Activated T-cell treated with anti-CD3 and anti-CD28 coated beads, Interleukin-2, amount 50 U/mL, for 72 hours (primary cell): ENCODE measurements around the gene CNGB1. TPM values are rescaled to one million over a fixed set of nuclear protein-coding genes. Genes with fewer than 3 reads are reported as not detected.
"Not testable (repeated sequence)": the region's sequence is repeated elsewhere in the genome, so short reads cannot be mapped to it uniquely, and the experiment has no call there.

ENCODE experiments used
- ATAC-seq, 2 donors: fragments of 150-1000 bp; cut with Tn5 transposase; replicated peaks in 1 of 2; 2 replicates each; pipeline ENCODE4 v1.10.0; 2021; ENCODE audit warnings: moderate library complexity in 2 of 2, mild to moderate bottlenecking in 1 of 2
- DNase-seq, 2 donors: peaks; one replicate each; pipeline ENCODE4 v3.0.0; 2021 to 2022; ENCODE audit warnings: mixed read lengths in 1 of 2
- H3K27ac Mint-ChIP-seq: one replicate; pipeline ENCODE4 v1.8.0; 2022; ENCODE audit warnings: mild to moderate bottlenecking, moderate library complexity, mixed read lengths
- H3K27me3 Mint-ChIP-seq: one replicate; pipeline ENCODE4 v1.8.0; 2022; ENCODE audit warnings: low read depth, mixed read lengths
- H3K36me3 Mint-ChIP-seq, 2 donors: one replicate each; pipeline ENCODE4 v1.8.0; 2022; ENCODE audit warnings: mixed read lengths in 2 of 2, mild to moderate bottlenecking in 1 of 2; ENCODE audit not compliant: insufficient read depth in 2 of 2
- H3K4me1 Mint-ChIP-seq: one replicate; pipeline ENCODE4 v1.8.0; 2022; ENCODE audit warnings: low read depth, mixed read lengths
- H3K4me3 Mint-ChIP-seq, 2 donors: one replicate each; pipeline ENCODE4 v1.8.0; 2022; ENCODE audit warnings: mild to moderate bottlenecking in 2 of 2, mixed read lengths in 2 of 2, moderate library complexity in 2 of 2
- H3K9me3 Mint-ChIP-seq, 2 donors: one replicate each; pipeline ENCODE4 v1.8.0; 2022; ENCODE audit warnings: mixed read lengths in 2 of 2
- total RNA-seq, 2 donors: library from RNA; stranded (reverse); gene quantifications; one replicate each; pipeline ENCODE4 v1.2.3, GENCODE V29; 2022

Gene CNGB1
- total RNA-seq, 2 donors from 2014 or later = not detected

DNA sequence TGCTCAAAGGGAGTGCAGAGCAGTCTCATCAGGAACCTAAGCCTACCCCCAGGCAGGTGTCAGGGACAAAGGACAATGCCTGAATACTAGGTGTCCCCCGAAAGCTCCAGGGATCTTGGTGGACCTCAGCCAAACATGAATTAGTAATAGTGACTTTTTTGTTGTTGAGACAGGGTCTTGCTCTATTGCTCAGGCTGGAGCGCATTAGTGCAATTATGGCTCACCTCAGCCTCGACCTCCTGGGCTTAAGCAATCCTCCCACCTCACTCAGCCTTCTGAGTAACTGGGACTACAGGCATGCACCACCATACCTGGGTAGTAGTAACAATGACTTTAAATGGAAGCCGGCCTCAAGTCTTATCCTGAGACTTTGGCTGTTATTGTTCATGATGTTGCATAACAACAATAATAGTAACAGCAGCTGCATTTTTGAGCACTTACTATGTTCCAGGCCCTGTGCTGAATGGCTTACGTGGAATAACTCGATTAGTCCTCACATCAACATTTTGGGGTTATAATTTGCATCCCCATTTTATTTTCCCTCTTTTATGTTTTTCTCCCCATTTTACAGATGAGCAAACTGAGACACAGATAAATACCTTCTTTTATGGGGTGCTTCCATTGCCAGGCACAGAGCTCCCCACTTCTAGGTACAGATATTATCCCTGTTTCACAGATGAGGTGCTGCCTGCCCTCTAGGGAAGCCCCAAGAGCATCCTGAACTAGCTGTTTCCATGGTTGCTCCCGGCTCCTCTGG lies 19.5 kb downstream of the CNGB1 start:
- Mint-ChIP-seq H3K36me3 (no peaks in the 10 kb centered on the region), H3K4me1 (no peaks in the 10 kb centered on the region), H3K4me3 (no peak overlapping the region), H3K27me3 (no peaks in the 10 kb centered on the region), H3K27ac (no peak overlapping the region), H3K9me3 (no peaks in the 10 kb centered on the region)
- ATAC-seq = no peak
- no peak for DNase-seq

DNA sequence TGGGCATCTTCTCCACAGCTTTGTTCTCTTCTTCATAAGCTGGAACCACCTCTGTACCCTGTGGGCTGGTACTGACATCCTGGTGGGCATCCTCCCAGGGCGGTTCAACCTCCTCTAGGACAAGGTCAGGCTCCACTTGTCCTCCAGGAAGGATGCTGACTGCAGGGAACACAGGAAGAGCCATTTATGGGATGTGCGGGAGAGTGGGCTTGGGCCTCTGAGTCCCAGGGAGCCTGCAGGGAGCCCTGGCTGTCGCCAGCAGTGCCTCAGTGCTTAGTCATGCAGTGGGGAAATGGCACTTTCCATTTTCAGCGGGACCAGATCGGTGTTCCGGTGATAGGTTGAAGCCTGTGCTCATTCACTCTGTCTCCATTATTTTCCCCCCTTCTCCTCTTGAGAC lies 20.5 kb downstream of the CNGB1 start:
- Mint-ChIP-seq H3K36me3 (no peaks in the 10 kb centered on the region), H3K4me3 (no peak overlapping the region), H3K9me3 (no peaks in the 10 kb centered on the region), H3K27ac (no peak overlapping the region), H3K27me3 (no peaks in the 10 kb centered on the region), H3K4me1 (no peaks in the 10 kb centered on the region)
- DNase-seq (no peak), ATAC-seq (no peak)

DNA sequence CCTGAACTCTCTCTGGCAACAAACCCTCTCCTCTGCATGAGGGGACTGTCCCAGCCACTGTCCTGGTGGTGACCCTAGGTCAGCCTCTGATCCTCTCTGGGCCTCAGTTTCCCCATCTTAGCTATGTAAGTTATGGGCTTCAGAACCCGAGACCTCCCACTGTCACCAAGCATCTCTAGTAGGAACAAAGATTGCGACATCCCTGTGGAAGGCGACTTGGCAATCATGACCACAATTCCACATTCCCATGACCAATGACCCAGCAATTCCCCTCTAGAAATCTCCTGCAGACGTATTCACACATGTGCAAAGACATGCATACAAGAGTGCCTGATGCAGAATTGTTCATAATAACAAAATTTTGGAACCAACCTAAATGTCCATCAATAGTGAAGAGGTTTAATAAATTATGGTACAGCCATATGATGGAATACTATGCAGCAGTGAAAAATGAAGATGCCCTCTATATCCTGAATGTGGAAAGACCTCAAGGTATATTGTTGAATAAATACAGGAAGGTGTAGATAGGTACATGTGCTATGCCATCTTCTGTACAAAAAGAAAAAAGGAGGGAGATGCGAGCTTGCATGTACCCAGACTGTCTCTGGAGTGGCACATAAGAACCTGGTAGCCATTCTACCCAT lies 21.2 kb downstream of the CNGB1 start:
- Mint-ChIP-seq H3K36me3 (no peaks in the 10 kb centered on the region), H3K4me3 (no peak overlapping the region), H3K27me3 (no peaks in the 10 kb centered on the region), H3K27ac (no peak overlapping the region), H3K4me1 (no peaks in the 10 kb centered on the region), H3K9me3 (no peaks in the 10 kb centered on the region)
- ATAC-seq = no peak
- DNase-seq = no peak

DNA sequence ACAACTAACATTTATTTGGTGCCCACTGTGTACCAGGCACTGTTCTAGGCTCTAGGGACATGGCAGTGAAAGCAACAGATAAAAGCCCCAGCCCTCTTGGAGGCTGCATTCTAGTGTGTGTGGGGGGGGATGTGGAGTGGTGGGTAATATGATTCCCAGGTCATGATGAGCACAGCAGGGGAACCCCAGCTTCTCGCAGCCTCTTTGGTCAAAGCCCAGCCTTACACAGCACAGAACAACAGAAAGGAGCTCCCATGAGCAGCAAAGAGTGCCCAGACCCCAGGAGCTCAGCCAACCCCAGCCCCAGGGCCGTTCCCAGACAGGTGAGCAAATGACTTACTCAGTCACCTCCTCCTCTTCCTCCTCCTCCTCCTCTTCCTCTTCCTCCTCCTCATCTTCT lies 21.9 kb downstream of the CNGB1 start:
- Mint-ChIP-seq H3K9me3 (no peaks in the 10 kb centered on the region), H3K4me1 (no peaks in the 10 kb centered on the region), H3K27ac (no peak overlapping the region), H3K36me3 (no peaks in the 10 kb centered on the region), H3K4me3 (no peak overlapping the region), H3K27me3 (no peaks in the 10 kb centered on the region)
- ATAC-seq (no peak), DNase-seq (no peak)

DNA sequence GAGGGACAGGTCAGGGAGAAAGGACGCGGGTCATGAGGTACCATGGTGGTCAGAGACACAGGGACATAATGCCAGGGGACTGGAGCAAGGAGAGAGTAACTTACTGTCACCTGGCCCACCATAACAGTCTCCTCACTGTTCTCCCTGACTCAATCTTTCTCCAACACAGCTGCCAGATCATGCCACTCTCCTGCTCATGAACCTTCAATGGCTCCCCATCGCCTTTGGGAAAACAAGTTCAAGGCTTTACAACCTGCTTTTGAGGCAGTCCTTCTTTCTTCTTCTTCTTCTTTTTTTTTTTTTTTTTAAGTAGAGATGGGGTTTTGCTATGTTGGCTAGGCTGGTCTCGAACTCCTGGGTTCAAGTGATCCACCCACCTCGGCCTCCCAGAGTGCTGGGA lies 22.9 kb downstream of the CNGB1 start:
- Mint-ChIP-seq H3K27me3 (no peaks in the 10 kb centered on the region), H3K27ac (no peak overlapping the region), H3K36me3 (no peaks in the 10 kb centered on the region), H3K9me3 (no peaks in the 10 kb centered on the region), H3K4me3 (no peak overlapping the region), H3K4me1 (no peaks in the 10 kb centered on the region)
- no peak for DNase-seq
- no peak for ATAC-seq

DNA sequence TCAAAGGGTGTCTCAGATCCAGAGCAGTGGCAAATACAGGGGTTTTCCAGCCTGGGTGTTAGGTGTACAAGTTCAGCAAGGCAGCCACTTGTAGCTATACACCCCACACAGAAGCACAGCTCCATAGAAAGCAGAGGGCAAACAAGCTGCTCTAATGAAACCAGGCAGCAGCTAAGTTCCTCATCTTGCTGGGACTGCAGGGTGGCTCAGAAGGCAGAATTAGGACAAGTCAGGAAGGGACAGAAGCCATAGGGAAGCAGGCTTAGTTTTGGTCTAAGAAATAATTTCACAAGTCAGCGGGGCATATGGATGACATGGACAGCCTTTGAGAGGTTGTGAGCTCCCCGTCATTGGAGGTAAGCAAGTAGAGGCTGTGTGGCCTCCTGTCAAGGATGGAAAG lies 23.7 kb downstream of the CNGB1 start:
- Mint-ChIP-seq H3K36me3 (no peaks in the 10 kb centered on the region), H3K27me3 (no peaks in the 10 kb centered on the region), H3K4me3 (no peak overlapping the region), H3K27ac (no peak overlapping the region), H3K4me1 (no peaks in the 10 kb centered on the region), H3K9me3 (no peaks in the 10 kb centered on the region)
- ATAC-seq = no peak
- DNase-seq = no peak

DNA sequence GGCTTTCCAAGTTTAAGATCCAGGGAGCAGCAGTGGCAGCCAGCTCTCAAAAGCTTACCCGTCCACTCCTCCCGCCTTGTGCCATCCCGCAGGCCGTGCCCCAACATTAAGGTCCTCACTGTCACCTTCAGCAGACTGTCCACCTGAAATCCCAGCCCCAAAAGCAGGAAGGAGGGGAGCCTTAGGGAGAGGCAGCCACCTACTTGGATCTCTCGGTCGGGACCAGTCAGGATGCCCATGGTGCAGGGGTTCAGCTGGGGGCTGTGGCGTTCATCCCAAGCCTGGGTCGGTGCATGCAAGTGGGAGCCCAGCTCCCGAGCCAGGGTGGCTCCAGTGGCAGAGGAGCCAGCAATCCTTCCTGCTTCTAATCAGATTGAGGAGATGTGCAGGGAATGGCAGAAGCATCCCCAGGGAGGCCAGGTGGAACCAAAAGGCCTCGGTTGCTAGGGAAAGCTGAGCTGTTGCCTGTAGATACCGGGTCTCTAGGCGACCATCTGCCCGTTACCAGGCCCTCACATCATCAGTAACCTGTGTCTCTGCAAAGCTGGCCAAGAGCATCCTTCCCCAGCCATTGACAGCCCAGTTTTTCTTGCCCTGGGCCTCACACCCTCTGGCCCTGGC lies 24.6 kb downstream of the CNGB1 start:
- DNase-seq (no peak), ATAC-seq (no peak)
- Mint-ChIP-seq H3K36me3 (no peaks in the 10 kb centered on the region), H3K27ac (no peak overlapping the region), H3K4me3 (no peak overlapping the region), H3K27me3 (no peaks in the 10 kb centered on the region), H3K9me3 (no peaks in the 10 kb centered on the region), H3K4me1 (no peaks in the 10 kb centered on the region)

DNA sequence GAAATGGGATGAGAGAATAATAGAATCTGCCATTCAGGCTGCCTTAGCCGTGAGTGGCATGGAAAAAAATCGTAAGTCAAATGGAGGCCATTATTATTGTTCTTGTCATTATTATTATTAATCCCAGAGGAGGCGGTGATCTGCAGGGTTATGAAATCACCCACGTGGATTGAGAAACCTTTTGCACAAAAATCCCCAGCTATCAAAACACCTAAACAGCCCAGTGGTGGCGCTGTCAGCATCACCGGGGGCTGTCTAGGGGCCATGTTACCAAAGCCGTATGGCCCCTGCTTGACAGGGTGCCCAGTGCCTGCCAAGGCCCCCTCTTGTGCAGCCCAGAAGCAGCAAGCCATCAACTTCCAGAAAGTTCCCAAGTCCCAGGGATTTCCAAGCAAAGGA lies 25.2 kb downstream of the CNGB1 start:
- Mint-ChIP-seq H3K4me1 (no peaks in the 10 kb centered on the region), H3K27me3 (no peaks in the 10 kb centered on the region), H3K27ac (no peak overlapping the region), H3K9me3 (no peaks in the 10 kb centered on the region), H3K4me3 (no peak overlapping the region), H3K36me3 (no peaks in the 10 kb centered on the region)
- DNase-seq (no peak), ATAC-seq (no peak)

DNA sequence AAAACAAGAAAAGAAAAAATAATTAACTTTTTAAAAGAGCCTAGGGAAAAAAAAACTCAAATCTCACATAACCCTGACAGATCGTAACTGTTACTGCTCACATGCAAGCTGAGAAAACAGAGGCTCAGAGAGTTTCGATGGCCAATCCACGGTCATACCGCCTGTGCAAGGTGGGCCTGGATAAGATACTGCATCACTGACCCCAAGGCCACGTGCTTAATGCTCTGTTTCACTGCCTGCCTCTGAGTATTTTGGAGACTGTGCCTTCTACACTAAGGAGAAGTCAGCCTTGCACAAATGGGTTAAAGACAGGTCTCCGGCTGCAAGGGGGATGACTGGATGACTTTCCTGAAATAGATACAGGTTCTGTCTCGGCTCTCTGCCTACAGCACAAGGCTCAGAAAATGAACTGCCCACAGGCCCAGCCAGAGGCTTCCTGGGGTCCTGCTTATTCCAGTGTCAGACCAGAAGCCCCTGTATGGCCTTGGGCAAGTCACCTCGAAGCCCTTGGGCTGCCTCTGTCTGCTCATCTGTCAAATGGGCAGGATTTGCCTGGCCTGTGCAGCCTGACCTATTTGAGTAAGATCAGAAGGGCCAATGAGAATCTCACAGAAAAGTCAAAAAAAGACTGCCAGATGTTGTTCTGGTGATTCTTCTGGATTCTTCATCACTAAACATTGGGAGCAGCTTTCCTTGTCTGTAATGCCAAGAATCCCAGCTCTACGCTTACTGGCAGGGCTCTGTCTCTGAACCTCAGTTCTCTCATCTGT lies 25.8 kb downstream of the CNGB1 start:
- Mint-ChIP-seq H3K27me3 (no peaks in the 10 kb centered on the region), H3K9me3 (no peaks in the 10 kb centered on the region), H3K36me3 (no peaks in the 10 kb centered on the region), H3K4me3 (no peak overlapping the region), H3K4me1 (no peaks in the 10 kb centered on the region), H3K27ac (no peak overlapping the region)
- DNase-seq (no peak), ATAC-seq (no peak)

DNA sequence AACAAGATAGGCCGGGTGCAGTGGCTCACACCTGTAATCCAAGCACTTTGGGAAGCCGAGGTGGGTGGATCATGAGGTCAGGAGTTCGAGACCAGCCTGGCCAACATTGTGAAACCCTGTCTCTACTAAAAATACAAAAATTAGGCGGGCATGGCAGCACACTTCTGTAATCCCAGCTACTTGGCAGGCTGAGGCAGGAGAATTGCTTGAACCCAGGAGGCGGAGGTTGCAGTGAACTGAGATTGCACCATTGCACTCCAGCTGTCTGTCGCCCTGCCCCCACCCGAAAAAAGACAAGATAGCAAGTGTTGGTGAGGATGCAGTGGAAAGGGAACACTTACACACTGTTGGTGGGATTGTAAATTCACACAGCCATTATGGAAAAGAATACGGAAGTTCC lies 27.5 kb downstream of the CNGB1 start:
- DNase-seq, H3K27me3 Mint-ChIP-seq, H3K4me1 Mint-ChIP-seq, H3K27ac Mint-ChIP-seq, H3K36me3 Mint-ChIP-seq, ATAC-seq, H3K9me3 Mint-ChIP-seq, H3K4me3 Mint-ChIP-seq: not testable (repeated sequence)

DNA sequence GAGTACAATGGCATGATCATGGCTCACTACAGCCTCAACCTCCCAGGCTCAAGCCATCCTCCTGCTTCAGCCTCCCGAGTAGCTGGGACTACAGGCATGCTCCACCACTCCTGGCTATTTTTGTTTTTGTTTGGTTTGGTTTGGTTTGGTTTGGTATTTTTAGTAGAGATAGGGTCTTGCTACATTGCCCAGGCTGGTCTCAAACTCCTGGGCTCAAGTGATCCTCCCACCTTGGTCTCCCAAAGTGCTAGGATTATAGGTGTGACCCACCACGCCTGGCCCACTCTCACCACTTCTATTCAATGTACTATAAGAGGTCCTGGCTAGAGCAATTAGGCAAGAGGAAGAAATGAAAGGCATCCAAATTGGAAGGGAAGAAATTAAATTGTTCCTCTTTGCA lies 29.0 kb downstream of the CNGB1 start:
- H3K4me3 Mint-ChIP-seq, H3K27ac Mint-ChIP-seq, DNase-seq, H3K9me3 Mint-ChIP-seq, H3K4me1 Mint-ChIP-seq, H3K36me3 Mint-ChIP-seq, ATAC-seq, H3K27me3 Mint-ChIP-seq: not testable (repeated sequence)

DNA sequence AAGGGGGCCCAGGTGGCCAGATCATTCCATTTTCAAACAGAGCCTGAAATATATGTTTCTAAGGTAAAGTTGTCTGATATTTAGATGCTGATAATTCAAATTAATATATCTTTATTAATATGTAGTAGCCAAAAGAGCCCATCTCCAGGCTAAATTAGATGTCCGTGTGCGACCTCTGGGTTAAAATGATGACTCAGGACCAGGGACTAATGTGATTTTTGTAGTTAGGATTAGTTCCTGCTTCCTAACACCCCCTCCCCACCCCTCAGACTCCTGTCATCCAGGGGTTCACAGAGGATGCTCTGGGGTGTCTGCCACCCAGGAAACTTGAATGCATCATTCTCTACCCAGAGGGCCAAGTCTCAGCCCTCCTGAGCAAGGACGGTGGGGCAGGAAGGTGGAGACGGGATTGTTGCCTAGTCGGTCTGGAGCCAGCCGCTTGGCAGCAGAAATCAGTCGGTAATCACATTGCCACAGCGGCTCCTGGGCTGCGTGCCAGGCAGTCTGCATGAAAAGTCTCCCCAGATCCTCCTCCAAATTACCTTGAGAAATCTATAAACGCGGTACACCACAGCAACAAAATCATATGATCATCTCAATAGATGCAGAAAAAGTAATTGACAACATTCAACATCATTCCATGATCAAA lies 29.8 kb downstream of the CNGB1 start:
- Mint-ChIP-seq H3K27ac (no peak overlapping the region), H3K9me3 (no peaks in the 10 kb centered on the region), H3K36me3 (no peaks in the 10 kb centered on the region), H3K4me1 (no peaks in the 10 kb centered on the region), H3K4me3 (no peak overlapping the region), H3K27me3 (peaks cover 8% of the 10 kb centered on the region)
- no peak for ATAC-seq
- DNase-seq = no peak
